AG04450 (cell line): Measurements from ENCODE around the gene DYNLT5. TPM values are rescaled to one million over a fixed set of nuclear protein-coding genes. Genes with fewer than 3 reads are reported as not detected.
"Not testable (repeated sequence)": the region's sequence is repeated elsewhere in the genome, so short reads cannot be mapped to it uniquely, and the experiment has no call there.

Experiments used
- CTCF ChIA-PET: fragments of 300-600, 350-600 bp; formaldehyde crosslinking; extraction: SDS; loops from one replicate; lab custom pipeline; 2022; ENCODE audit warnings: antibody characterized with exemption, inconsistent platforms; lab: Charles Lee
- POLR2A ChIA-PET: fragments of 350-600 bp; formaldehyde crosslinking; extraction: SDS; loops from one replicate; lab custom pipeline; 2021; ENCODE audit warnings: antibody characterized with exemption, inconsistent platforms; lab: Yijun Ruan, JAX
- DNase-seq: peaks from one replicate; pipeline ENCODE4 v3.0.0-alpha.2; 2011; ENCODE audit warnings: low read depth, low spot score
- H3K27ac ChIP-seq: one replicate; pipeline ENCODE4 v1.5.1; 2012; ENCODE audit warnings: low read depth, low read length, control low read depth
- H3K27me3 ChIP-seq: one replicate; pipeline ENCODE4 v1.6.0; 2012; ENCODE audit warnings: low read length; ENCODE audit not compliant: control insufficient read depth, insufficient read depth
- H3K4me3 ChIP-seq: 2 replicates; pipeline ENCODE4 v1.5.1; 2011; ENCODE audit warnings: mild to moderate bottlenecking, low read depth, low read length, control low read depth
- H3K9me3 ChIP-seq: 2 replicates; pipeline ENCODE4 v1.5.1; 2012; ENCODE audit warnings: low read length; ENCODE audit not compliant: control insufficient read depth, insufficient read depth
- CTCF ChIP-seq: IDR thresholded peaks from 2 replicates; pipeline ENCODE4 v1.5.1; 2011; ENCODE audit warnings: low read depth, low read length, control low read depth, inconsistent platforms
- polyA plus RNA-seq: library from polyadenylated mRNA; depleted of rRNA; stranded (reverse); fragments of >200 nt; gene quantifications from 2 replicates; pipeline ENCODE4 v1.2.3, GENCODE V29; 2011; rRNA removed

Gene DYNLT5
- polyA plus RNA-seq, 1 experiment, result 0.98 TPM

- DNase-seq, result no peak
- no peaks in the 10 kb centered on the region for H3K9me3 ChIP-seq
- H3K27me3 ChIP-seq, result no peaks in the 10 kb centered on the region
- no peak overlapping the region for H3K4me3 ChIP-seq
- ChIA-PET POLR2A (no interaction called here), CTCF (no interaction called here)
- H3K27ac ChIP-seq, result no peak overlapping the region
- TF ChIP-seq CTCF, result no peak
These were observed 39.7 kb downstream of the DYNLT5 start for GRCh38 chr1:66791621-66792610.

GRCh38 chr1:66795839-66796238 lies 43.6 kb downstream of the DYNLT5 start:
- CTCF ChIA-PET, result not testable (repeated sequence)

GRCh38 chr1:66809245-66809644 lies 57.0 kb downstream of the DYNLT5 start:
- Histone ChIP-seq H3K4me3 (no peak overlapping the region), H3K27me3 (peaks cover 6% of the 10 kb centered on the region), H3K27ac (no peak overlapping the region), H3K9me3 (no peaks in the 10 kb centered on the region)
- TF ChIP-seq CTCF, result no peak
- POLR2A ChIA-PET, result no interaction called here
- CTCF ChIA-PET, result no interaction called here
- DNase-seq, result no peak

More at GRCh38 chr1:66795839-66796238, 43.6 kb downstream of the DYNLT5 start:
- H3K4me3 ChIP-seq, DNase-seq, H3K27ac ChIP-seq, H3K9me3 ChIP-seq, POLR2A ChIA-PET, H3K27me3 ChIP-seq: not testable (repeated sequence)

GRCh38 chr1:66809736-66810326 lies 57.6 kb downstream of the DYNLT5 start:
- Histone ChIP-seq H3K4me3 (no peak overlapping the region), H3K9me3 (no peaks in the 10 kb centered on the region), H3K27me3 (peaks cover 6% of the 10 kb centered on the region), H3K27ac (no peak overlapping the region)
- ChIA-PET CTCF (no interaction called here), POLR2A (no interaction called here)
- TF ChIP-seq CTCF, result no peak
- DNase-seq, result no peak

- ChIA-PET CTCF (no interaction called here), POLR2A (no interaction called here)
- no peak overlapping the region for H3K27ac ChIP-seq
- no peak overlapping the region for H3K4me3 ChIP-seq
- no peaks in the 10 kb centered on the region for H3K27me3 ChIP-seq
- H3K9me3 ChIP-seq, result no peaks in the 10 kb centered on the region
- DNase-seq, result no peak
- TF ChIP-seq CTCF, result no peak
These were observed 72.5 kb downstream of the DYNLT5 start for GRCh38 chr1:66824771-66825170.

Other genes starting within 250 kb of the DYNLT5 start
- 85.1 and 110 TPM in 2 replicates for gene SGIP1, start 218.3 kb upstream of the DYNLT5 start, polyA plus RNA-seq
- not detected in 2 replicates for gene INSL5, start 48.8 kb downstream of the DYNLT5 start, polyA plus RNA-seq
- 2.1 and 2.2 TPM in 2 replicates for gene DNAI4, start 172.4 kb downstream of the DYNLT5 start, polyA plus RNA-seq
- gene MIER1, start 172.5 kb downstream of the DYNLT5 start, polyA plus RNA-seq, result 14.3 and 23.6 TPM in 2 replicates